Ishikawa (cell line): ENCODE results near the gene SCN2A.

Experiments
- MAX ChIP-seq: IDR thresholded peaks from 2 replicates; pipeline ENCODE4 v1.6.1; 2012
- RAD21 ChIP-seq: IDR thresholded peaks from 2 replicates; pipeline ENCODE4 v1.6.1; 2012; ENCODE audit warnings: low read depth
- ZBTB7A ChIP-seq: IDR thresholded peaks from 2 replicates; pipeline ENCODE4 v1.6.1; 2012; ENCODE audit warnings: low read depth

GRCh38 chr2:165238295-165238694 is 919 bp upstream of the SCN2A start:
- TF ChIP-seq MAX (no peak), RAD21 (no peak), ZBTB7A (no peak)
